Esophagus muscularis mucosa (tissue), 4 donors: ENCODE data around the gene KRT222. TPM values are rescaled to one million over a fixed set of nuclear protein-coding genes. Genes with fewer than 3 reads are reported as not detected.

Experiments used
- DNase-seq: peaks from one replicate; pipeline ENCODE4 v3.0.0-alpha.2; 2017; ENCODE audit errors: extremely low spot score
- H3K27ac ChIP-seq, 4 donors: fragments of 200-600 bp; sonication (generic); replicated peaks in 1 of 4; 1 replicate in 3 of 4; 2 replicates in 1 of 4; pipeline ENCODE4 v1.5.1; 2016 to 2019; ENCODE audit warnings: mild to moderate bottlenecking in 1 of 4
- H3K27me3 ChIP-seq, 4 donors: fragments of 200-600 bp; sonication (generic); one replicate each; pipeline versions ENCODE4 v1.5.1 to v1.6.0; 2016 to 2019
- H3K36me3 ChIP-seq, 4 donors: fragments of 200-600 bp; sonication (generic); one replicate each; pipeline ENCODE4 v1.5.1; 2016 to 2019
- H3K4me1 ChIP-seq, 4 donors: fragments of 200-600 bp; sonication (generic); one replicate each; pipeline ENCODE4 v1.5.1; 2016 to 2019
- H3K4me3 ChIP-seq, 4 donors: fragments of 200-600 bp; sonication (generic); 1 replicate in 2 of 4; 2 replicates in 2 of 4; pipeline ENCODE4 v1.5.1; 2016 to 2019; ENCODE audit warnings: mild to moderate bottlenecking in 4 of 4, moderate library complexity in 1 of 4
- H3K9me3 ChIP-seq, 4 donors: fragments of 200-600 bp; sonication (generic); 1 replicate in 3 of 4; 2 replicates in 1 of 4; pipeline ENCODE4 v1.5.1; 2016 to 2019
- EP300 ChIP-seq: sonication (generic); formaldehyde crosslinking; IDR thresholded peaks from one replicate; pipeline ENCODE4 v1.6.1; 2017; ENCODE audit warnings: antibody characterized with exemption
- POLR2A ChIP-seq: fragments of 450-650 bp; IDR thresholded peaks from one replicate; pipeline ENCODE4 v1.6.1; 2017; ENCODE audit warnings: antibody characterized with exemption, moderate library complexity, mild to moderate bottlenecking, low read depth
- POLR2AphosphoS5 ChIP-seq, 2 donors: sonication (generic); formaldehyde crosslinking; IDR thresholded peaks; one replicate each; pipeline ENCODE4 v1.6.1; 2017; ENCODE audit warnings: antibody characterized with exemption in 2 of 2
- WGBS: methylation state at CpG from one replicate; pipeline ENCODE4 v1.1.5; 2018; 5-methylcytosine and 5-hydroxymethylcytosine counted together
- intact Hi-C: fragments of 100-400 bp; cut with DNase I; formaldehyde crosslinking; loops from one replicate; pipeline ENCODE4 v1.15.1; 2023
- total RNA-seq, 4 donors: library from RNA; depleted of rRNA; stranded (reverse); fragments of >200 nt; gene quantifications; one replicate each; pipeline versions ENCODE4 v1.1.0 to v1.2.1, GENCODE V29; 2016
- TF ChIP-seq, protein P1 (sequence below), 3 experiments: fragments of 200-600 bp in 2 of 3; fragments of 450-650 bp in 1 of 3; sonication (generic) in 2 of 3; IDR thresholded peaks; one replicate each; pipeline ENCODE4 v1.5.1; 2017 to 2019; ENCODE audit warnings: antibody characterized with exemption in 3 of 3, mild to moderate bottlenecking in 2 of 3, moderate library complexity in 1 of 3

The KRT222 gene
- total RNA-seq, 4 donors from 2014 or later, result 0.97 to 3.0 (median 2.7) TPM

- H3K4me3 ChIP-seq, result no peak overlapping the region
- no peaks in the 10 kb centered on the region for H3K4me1 ChIP-seq
- H3K27ac ChIP-seq, result no peak overlapping the region
- intact Hi-C loops, result no loop called here
- peaks cover 0 to 46% (median 0%) of the 10 kb centered on the region in 4 donors for H3K27me3 ChIP-seq
- H3K9me3 ChIP-seq, result no peaks in the 10 kb centered on the region
- H3K36me3 ChIP-seq, result no peaks in the 10 kb centered on the region
- TF ChIP-seq POLR2AphosphoS5 (IDR thresholded peaks at IDR 0.05), result no peak
- TF ChIP-seq EP300, result no peak
- TF ChIP-seq POLR2A, result no peak
- TF ChIP-seq, protein P1, sequence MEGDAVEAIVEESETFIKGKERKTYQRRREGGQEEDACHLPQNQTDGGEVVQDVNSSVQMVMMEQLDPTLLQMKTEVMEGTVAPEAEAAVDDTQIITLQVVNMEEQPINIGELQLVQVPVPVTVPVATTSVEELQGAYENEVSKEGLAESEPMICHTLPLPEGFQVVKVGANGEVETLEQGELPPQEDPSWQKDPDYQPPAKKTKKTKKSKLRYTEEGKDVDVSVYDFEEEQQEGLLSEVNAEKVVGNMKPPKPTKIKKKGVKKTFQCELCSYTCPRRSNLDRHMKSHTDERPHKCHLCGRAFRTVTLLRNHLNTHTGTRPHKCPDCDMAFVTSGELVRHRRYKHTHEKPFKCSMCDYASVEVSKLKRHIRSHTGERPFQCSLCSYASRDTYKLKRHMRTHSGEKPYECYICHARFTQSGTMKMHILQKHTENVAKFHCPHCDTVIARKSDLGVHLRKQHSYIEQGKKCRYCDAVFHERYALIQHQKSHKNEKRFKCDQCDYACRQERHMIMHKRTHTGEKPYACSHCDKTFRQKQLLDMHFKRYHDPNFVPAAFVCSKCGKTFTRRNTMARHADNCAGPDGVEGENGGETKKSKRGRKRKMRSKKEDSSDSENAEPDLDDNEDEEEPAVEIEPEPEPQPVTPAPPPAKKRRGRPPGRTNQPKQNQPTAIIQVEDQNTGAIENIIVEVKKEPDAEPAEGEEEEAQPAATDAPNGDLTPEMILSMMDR (IDR thresholded peaks at IDR 0.05), result no peak
- DNase-seq, result no peak
- WGBS, result 87% methylated on average over 3 of the region's 3 CpGs
Measured at GRCh38 chr17:40696651-40697072, 31.7 kb upstream of the KRT222 start.

GRCh38 chr17:40695874-40696472, 31.0 kb upstream of the KRT222 start:
- Histone ChIP-seq H3K4me3 (no peak overlapping the region), H3K27ac (no peak overlapping the region), H3K9me3 (no peaks in the 10 kb centered on the region), H3K27me3 (peaks cover 0 to 41% (median 0%) of the 10 kb centered on the region in 4 donors), H3K4me1 (no peaks in the 10 kb centered on the region), H3K36me3 (no peaks in the 10 kb centered on the region)
- WGBS, result 92% methylated on average over 6 of the region's 6 CpGs
- intact Hi-C loops, result no loop called here
- no peak for TF ChIP-seq EP300
- no peak for TF ChIP-seq POLR2A
- TF ChIP-seq, protein P1 (IDR thresholded peaks at IDR 0.05), result no peak
- TF ChIP-seq POLR2AphosphoS5 (IDR thresholded peaks at IDR 0.05), result no peak
- no peak for DNase-seq

- TF ChIP-seq, protein P1 (IDR thresholded peaks at IDR 0.05), result no peak
- TF ChIP-seq POLR2A, result no peak
- no peak for TF ChIP-seq EP300
- no peak for TF ChIP-seq POLR2AphosphoS5 (IDR thresholded peaks at IDR 0.05)
- 84% methylated on average over 9 of the region's 9 CpGs for WGBS
- no peaks in the 10 kb centered on the region for H3K36me3 ChIP-seq
- peaks cover 0 to 36% (median 0%) of the 10 kb centered on the region in 4 donors for H3K27me3 ChIP-seq
- H3K4me3 ChIP-seq, result no peak overlapping the region
- H3K4me1 ChIP-seq, result no peaks in the 10 kb centered on the region
- DNase-seq, result no peak
- H3K9me3 ChIP-seq, result no peaks in the 10 kb centered on the region
- intact Hi-C loops, result no loop called here
- H3K27ac ChIP-seq, result no peak overlapping the region
Measured at GRCh38 chr17:40694584-40694983, 29.6 kb upstream of the KRT222 start.

DNA sequence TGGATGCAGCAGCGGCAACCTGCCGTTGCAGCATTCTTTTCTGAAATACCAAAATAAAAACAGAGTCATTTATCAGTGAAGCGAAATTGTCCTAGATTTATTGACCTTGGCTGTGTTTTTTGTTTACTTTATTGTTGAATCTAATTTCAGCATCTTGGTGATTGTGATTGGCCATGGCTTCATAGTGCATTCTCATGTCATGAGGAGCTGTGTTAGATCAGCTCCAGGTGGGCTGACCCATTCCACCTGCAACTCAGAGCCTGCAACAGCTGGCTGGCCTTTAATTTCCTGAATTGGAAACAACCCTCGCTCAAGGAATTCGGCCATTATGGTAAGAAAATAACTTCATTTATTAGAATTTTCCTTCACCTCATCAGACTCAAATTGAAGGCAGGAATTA, 22.1 kb upstream of the KRT222 start:
- TF ChIP-seq, protein P1 (IDR thresholded peaks at IDR 0.05), result no peak
- TF ChIP-seq POLR2AphosphoS5 (IDR thresholded peaks at IDR 0.05), result no peak
- H3K4me1 ChIP-seq, result no peaks in the 10 kb centered on the region
- WGBS, result 75% methylated on average over 5 of the region's 5 CpGs
- H3K9me3 ChIP-seq, result no peaks in the 10 kb centered on the region
- H3K36me3 ChIP-seq, result no peaks in the 10 kb centered on the region
- H3K27me3 ChIP-seq, result peaks cover 0 to 7% (median 0%) of the 10 kb centered on the region in 4 donors
- H3K4me3 ChIP-seq, result no peak overlapping the region
- no peak overlapping the region for H3K27ac ChIP-seq
- no peak for DNase-seq
- intact Hi-C loops, result no loop called here

GRCh38 chr17:40686192-40686591, 21.2 kb upstream of the KRT222 start:
- intact Hi-C loops, result no loop called here
- WGBS, result 56% methylated on average over 4 of the region's 4 CpGs

More at GRCh38 chr17:40686192-40686591, 21.2 kb upstream of the KRT222 start:
- Histone ChIP-seq H3K27me3 (peaks cover 0 to 7% (median 0%) of the 10 kb centered on the region in 4 donors), H3K36me3 (no peaks in the 10 kb centered on the region), H3K27ac (no peak overlapping the region), H3K4me3 (no peak overlapping the region), H3K4me1 (no peaks in the 10 kb centered on the region), H3K9me3 (no peaks in the 10 kb centered on the region)
- TF ChIP-seq POLR2A, result no peak
- TF ChIP-seq, protein P1 (IDR thresholded peaks at IDR 0.05), result no peak
- TF ChIP-seq POLR2AphosphoS5 (IDR thresholded peaks at IDR 0.05), result no peak
- no peak for TF ChIP-seq EP300
- DNase-seq, result no peak
